Activated CD8-positive, alpha-beta memory T cell treated with anti-CD3 and anti-CD28 coated beads, Interleukin-2, amount 10 ng/mL, durations not matched to agents 7 days and 5 days (primary cell): ENCODE results near the gene FNDC7. TPM values are rescaled to one million over a fixed set of nuclear protein-coding genes. Genes with fewer than 3 reads are reported as not detected.
"Not testable (repeated sequence)": the region's sequence is repeated elsewhere in the genome, so short reads cannot be mapped to it uniquely, and the experiment has no call there.

Experiments
- ATAC-seq: fragments of 150-1000 bp; cut with Tn5 transposase; one replicate; pipeline ENCODE4 v1.10.0; 2021; ENCODE audit warnings: moderate library complexity
- CTCF ChIA-PET: fragments of 350-600 bp; sonication (Branson Sonifier 250); formaldehyde crosslinking; loops from one replicate; lab custom pipeline; 2021; ENCODE audit warnings: antibody characterized with exemption; lab: Charles Lee
- DNase-seq: peaks from one replicate; pipeline ENCODE4 v3.0.0-alpha.2; 2020
- H3K27ac Mint-ChIP-seq: one replicate; pipeline ENCODE4 v1.8.0; 2021; ENCODE audit warnings: mild to moderate bottlenecking, mixed read lengths
- H3K27me3 Mint-ChIP-seq: one replicate; pipeline ENCODE4 v1.8.0; 2021; ENCODE audit warnings: mixed read lengths
- H3K36me3 Mint-ChIP-seq: one replicate; pipeline ENCODE4 v1.8.0; 2021; ENCODE audit warnings: mild to moderate bottlenecking, mixed read lengths
- H3K4me1 Mint-ChIP-seq: one replicate; pipeline ENCODE4 v1.8.0; 2021; ENCODE audit warnings: mixed read lengths
- H3K4me3 Mint-ChIP-seq: one replicate; pipeline ENCODE4 v1.8.0; 2021; ENCODE audit warnings: mild to moderate bottlenecking, moderate library complexity, mixed read lengths
- H3K9me3 Mint-ChIP-seq: one replicate; pipeline ENCODE4 v1.8.0; 2022; ENCODE audit warnings: low read depth, mixed read lengths
- total RNA-seq, 2 experiments: library from RNA; stranded (reverse); gene quantifications; one replicate each; pipeline ENCODE4 v1.2.3, GENCODE V29; 2021

FNDC7 gene, protein sequence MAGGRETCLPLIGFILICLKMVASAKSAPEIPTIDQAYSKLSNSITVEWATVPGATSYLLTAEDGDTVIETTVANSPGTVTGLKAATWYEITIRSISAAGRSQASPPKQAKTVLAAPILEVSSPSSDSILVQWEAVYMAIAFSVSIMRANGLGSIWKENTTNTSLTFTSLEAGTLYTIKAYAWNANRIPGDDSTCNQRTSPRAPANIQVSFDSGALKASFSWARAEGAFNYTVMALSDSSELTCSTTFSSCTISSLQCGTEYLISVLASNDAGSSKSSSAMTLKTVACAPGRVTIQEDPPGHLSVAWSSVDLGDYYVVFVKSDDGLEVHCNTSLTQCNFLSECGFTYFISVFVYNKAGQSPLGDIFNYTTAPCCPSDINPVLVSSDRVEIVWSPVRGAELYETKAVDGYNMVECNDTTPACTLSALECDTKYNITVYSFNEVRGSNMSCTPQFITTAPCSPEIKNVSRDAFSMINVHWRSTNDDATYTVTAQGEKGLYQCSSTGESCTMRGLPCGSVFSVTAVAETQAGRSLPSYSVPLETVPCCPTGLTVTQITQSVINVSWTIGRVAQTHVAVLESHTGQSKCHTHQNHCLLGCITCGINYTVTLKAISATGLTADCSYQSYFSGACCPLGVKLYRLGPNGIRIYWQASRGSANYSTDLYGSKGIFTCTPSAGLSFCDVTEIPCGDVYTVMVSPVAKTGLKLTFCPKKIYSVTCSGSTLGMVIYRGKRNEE
- not detected for total RNA-seq

DNA sequence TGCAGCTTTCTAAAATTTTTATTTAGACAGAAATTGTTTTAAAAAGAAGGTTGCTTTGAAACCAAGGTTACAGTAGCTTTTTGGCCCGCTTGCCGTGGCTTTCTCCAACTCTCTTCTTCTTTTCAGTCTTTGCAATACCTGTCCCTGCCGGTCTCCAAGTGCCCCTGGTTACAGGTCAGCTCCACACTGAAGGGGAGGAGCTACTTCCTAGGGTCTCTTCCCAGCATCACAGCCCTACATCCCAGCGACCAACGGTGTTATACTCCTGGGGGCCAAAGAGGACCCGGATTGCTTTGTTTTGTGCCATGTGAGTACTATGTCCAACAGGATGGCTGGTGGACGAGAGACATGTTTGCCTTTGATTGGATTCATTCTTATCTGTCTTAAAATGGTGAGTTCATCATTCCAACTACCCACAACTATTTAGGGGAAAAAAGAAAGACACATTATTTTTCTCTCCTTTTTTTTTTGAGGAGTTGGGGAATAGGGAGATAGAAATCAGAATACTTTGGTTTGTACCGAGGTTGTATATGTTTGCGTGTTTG lies at the start of gene FNDC7:
Gene FNDC7 (plus strand): TSS at position 303 of the 545 bp plus-strand sequence. CDS start 26 bp downstream, at position 329.
- DNase-seq: no peak
- H3K36me3 Mint-ChIP-seq: no peaks in the 10 kb centered on the region
- CTCF ChIA-PET: no interaction called here
- peaks cover 17% of the 10 kb centered on the region for H3K4me1 Mint-ChIP-seq
- H3K4me3 Mint-ChIP-seq: no peak within 1 kb of the TSS
- peaks cover 13% of the 10 kb centered on the region for H3K27me3 Mint-ChIP-seq
- no peak within 1 kb of the TSS for H3K27ac Mint-ChIP-seq
- H3K9me3 Mint-ChIP-seq: no peaks in the 10 kb centered on the region
- ATAC-seq: no peak

GRCh38 chr1:108663074-108663473 lies 49.6 kb upstream of the FNDC7 start:
- H3K27me3 Mint-ChIP-seq: no peaks in the 10 kb centered on the region
- H3K27ac Mint-ChIP-seq: peak overlapping the region; percentile 35
- no peaks in the 10 kb centered on the region for H3K9me3 Mint-ChIP-seq
- peaks cover 12% of the 10 kb centered on the region for H3K36me3 Mint-ChIP-seq
- no peak for ATAC-seq
- peak overlapping the region; percentile 24 for H3K4me3 Mint-ChIP-seq
- no peak for DNase-seq
- peaks cover 31% of the 10 kb centered on the region for H3K4me1 Mint-ChIP-seq
- CTCF ChIA-PET: interaction anchor here (1.0 to 4.1 kb wide), 4 partner anchors 16 to 30 kb away, joined by 3 to 45 read pairs (median 30); partner anchors contain the start of gene PRPF38B

GRCh38 chr1:108664481-108664880 lies 48.2 kb upstream of the FNDC7 start:
- ATAC-seq (no peak), DNase-seq (no peak)
- CTCF ChIA-PET: interaction anchor here (4.1 kb wide), 1 partner anchor 18 kb away, joined by 35 read pairs; no protein-coding TSS in a partner anchor
- Mint-ChIP-seq H3K27me3 (no peaks in the 10 kb centered on the region), H3K9me3 (no peaks in the 10 kb centered on the region), H3K27ac (no peak overlapping the region), H3K36me3 (peaks cover 10% of the 10 kb centered on the region), H3K4me1 (peaks cover 30% of the 10 kb centered on the region), H3K4me3 (no peak overlapping the region)

DNA sequence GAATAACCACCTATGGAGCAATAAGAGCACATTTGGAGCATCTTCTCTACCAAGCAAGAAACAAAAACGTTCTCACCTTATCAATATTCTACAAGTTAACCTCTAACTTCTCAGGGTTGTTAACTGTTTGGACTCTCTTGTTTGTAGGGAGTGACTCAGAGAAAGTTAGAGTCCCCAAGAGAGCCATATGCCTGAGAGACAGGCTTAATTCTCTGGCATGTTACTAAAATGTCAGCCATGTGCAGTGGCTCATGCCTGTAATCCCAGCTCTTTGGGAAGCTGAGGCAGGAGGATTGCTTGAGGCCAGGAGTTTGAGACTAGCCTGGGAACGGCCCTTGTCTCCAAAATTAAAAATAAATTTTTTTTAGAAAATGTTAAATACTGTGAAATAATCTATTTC lies 47.6 kb upstream of the FNDC7 start:
- H3K9me3 Mint-ChIP-seq: no peaks in the 10 kb centered on the region
- H3K4me3 Mint-ChIP-seq: no peak overlapping the region
- peaks cover 7% of the 10 kb centered on the region for H3K36me3 Mint-ChIP-seq
- H3K27me3 Mint-ChIP-seq: no peaks in the 10 kb centered on the region
- CTCF ChIA-PET: no interaction called here
- H3K27ac Mint-ChIP-seq: no peak overlapping the region
- peaks cover 28% of the 10 kb centered on the region for H3K4me1 Mint-ChIP-seq
- DNase-seq (no peak), ATAC-seq (no peak)

DNA sequence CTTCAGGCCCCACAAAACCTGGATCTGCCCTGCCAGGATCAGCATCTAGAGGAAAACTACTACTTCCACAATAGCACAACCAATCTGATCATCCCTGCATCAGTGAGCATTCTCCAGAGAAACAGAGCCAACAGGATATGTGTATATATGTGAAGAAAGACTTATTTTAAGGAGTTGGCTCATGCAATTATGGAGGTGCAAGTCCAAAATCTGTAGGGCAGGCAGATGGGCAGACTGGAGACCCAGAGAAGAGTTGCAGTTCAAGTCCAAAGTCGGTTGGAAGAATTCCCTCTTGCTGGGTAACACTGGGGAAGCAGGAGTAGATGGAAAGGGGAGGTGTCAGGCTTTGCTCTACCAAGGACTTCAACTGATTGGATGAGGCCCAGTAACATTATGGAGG lies 46.9 kb upstream of the FNDC7 start:
- Mint-ChIP-seq H3K27me3 (no peaks in the 10 kb centered on the region), H3K27ac (no peak overlapping the region), H3K4me3 (no peak overlapping the region), H3K36me3 (peaks cover 5% of the 10 kb centered on the region), H3K9me3 (no peaks in the 10 kb centered on the region), H3K4me1 (peaks cover 24% of the 10 kb centered on the region)
- DNase-seq: no peak
- no peak for ATAC-seq
- CTCF ChIA-PET: no interaction called here

- H3K9me3 Mint-ChIP-seq, H3K4me3 Mint-ChIP-seq, DNase-seq, H3K27ac Mint-ChIP-seq, H3K36me3 Mint-ChIP-seq, ATAC-seq, H3K27me3 Mint-ChIP-seq, CTCF ChIA-PET: not testable (repeated sequence)
- peaks cover 25% of the 10 kb centered on the region for H3K4me1 Mint-ChIP-seq
Observed at GRCh38 chr1:108667422-108667821, 45.3 kb upstream of the FNDC7 start.

- Mint-ChIP-seq H3K27ac (no peak overlapping the region), H3K4me3 (no peak overlapping the region), H3K9me3 (no peaks in the 10 kb centered on the region), H3K36me3 (peaks cover 4% of the 10 kb centered on the region), H3K27me3 (peaks cover 8% of the 10 kb centered on the region), H3K4me1 (peaks cover 16% of the 10 kb centered on the region)
- DNase-seq (no peak), ATAC-seq (no peak)
- CTCF ChIA-PET: no interaction called here
Observed at GRCh38 chr1:108668777-108669176, 43.9 kb upstream of the FNDC7 start.

DNA sequence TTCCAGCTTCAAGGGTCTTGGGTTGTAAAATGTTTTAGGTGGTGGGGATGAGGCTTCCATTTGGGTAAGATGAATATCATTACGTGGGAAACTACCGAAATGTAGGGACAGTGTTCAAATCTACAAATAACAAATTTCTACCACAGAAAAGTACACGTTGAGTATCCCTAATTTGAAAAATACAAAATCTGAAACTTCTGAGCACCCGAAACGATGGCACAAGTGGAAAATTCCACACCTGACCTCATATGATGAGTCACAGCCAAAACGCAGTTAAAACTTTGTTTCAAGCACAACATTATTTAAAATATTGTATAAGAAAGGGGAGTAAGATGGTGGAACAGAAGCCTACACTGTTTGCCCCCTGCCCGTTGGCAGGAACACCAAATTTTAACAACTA lies 43.0 kb upstream of the FNDC7 start:
- H3K36me3 Mint-ChIP-seq: peaks cover 6% of the 10 kb centered on the region
- no peak for ATAC-seq
- H3K4me3 Mint-ChIP-seq: no peak overlapping the region
- H3K27me3 Mint-ChIP-seq: peaks cover 10% of the 10 kb centered on the region
- no peak overlapping the region for H3K27ac Mint-ChIP-seq
- DNase-seq: no peak
- H3K4me1 Mint-ChIP-seq: peaks cover 16% of the 10 kb centered on the region
- CTCF ChIA-PET: no interaction called here
- peaks cover 2% of the 10 kb centered on the region for H3K9me3 Mint-ChIP-seq

- Mint-ChIP-seq H3K27me3 (peaks cover 10% of the 10 kb centered on the region), H3K9me3 (peaks cover 2% of the 10 kb centered on the region), H3K36me3 (peaks cover 6% of the 10 kb centered on the region), H3K4me1 (peaks cover 16% of the 10 kb centered on the region), H3K4me3 (no peak overlapping the region), H3K27ac (no peak overlapping the region)
- CTCF ChIA-PET: no interaction called here
- no peak for ATAC-seq
- DNase-seq: no peak
Observed at GRCh38 chr1:108670131-108670773, 42.5 kb upstream of the FNDC7 start.

DNA sequence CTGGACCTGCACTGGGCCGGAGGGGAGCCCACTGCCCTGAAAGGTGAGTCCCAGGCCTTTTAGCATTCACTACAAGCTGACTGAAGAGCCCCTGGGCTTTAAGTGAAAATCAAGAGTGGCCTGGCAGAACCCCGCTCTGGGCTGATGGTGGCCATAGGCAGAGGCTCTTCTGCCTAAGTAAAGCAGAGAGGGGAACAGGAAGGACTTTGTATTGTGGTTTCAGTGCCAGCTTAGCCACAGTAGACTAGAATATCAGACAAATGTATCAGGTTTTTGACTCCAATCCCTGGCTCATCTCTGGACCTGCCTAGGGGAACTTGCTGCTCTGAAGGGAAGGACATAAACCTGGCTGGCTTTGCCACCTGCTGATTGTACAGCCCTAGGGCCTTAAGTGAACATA lies 41.6 kb upstream of the FNDC7 start:
- peaks cover 10% of the 10 kb centered on the region for H3K27me3 Mint-ChIP-seq
- H3K36me3 Mint-ChIP-seq: peaks cover 6% of the 10 kb centered on the region
- no peak for DNase-seq
- peaks cover 2% of the 10 kb centered on the region for H3K9me3 Mint-ChIP-seq
- H3K4me3 Mint-ChIP-seq: no peak overlapping the region
- ATAC-seq: peak; percentile 36
- CTCF ChIA-PET: interaction anchor here (1.7 kb wide), 1 partner anchor 10 kb away, joined by 6 read pairs; the partner anchor contains the start of gene HENMT1
- no peak overlapping the region for H3K27ac Mint-ChIP-seq
- peaks cover 16% of the 10 kb centered on the region for H3K4me1 Mint-ChIP-seq

DNA sequence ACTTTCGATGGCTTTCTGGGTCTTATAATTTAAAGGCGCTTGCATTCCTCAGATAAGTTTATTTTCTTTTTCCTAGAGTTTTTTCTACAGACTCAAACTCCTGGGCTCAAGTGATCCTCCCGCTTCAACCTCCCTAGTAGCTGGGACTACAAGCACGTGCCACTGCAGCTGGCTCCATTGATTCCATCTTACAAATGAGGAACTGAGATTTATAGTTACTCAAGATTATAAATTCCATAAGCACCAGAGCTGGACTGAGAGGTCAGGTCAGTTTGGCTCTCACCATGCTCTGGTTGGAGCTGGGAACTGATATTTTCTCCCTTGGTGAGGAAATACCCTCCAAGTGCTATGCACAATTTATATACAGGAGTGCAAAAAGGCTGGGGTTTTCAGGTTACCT lies 34.0 kb upstream of the FNDC7 start:
- Mint-ChIP-seq H3K9me3 (peaks cover 2% of the 10 kb centered on the region), H3K27ac (no peak overlapping the region), H3K4me3 (no peak overlapping the region), H3K27me3 (peaks cover 9% of the 10 kb centered on the region), H3K4me1 (peaks cover 10% of the 10 kb centered on the region), H3K36me3 (peaks cover 2% of the 10 kb centered on the region)
- DNase-seq: no peak
- CTCF ChIA-PET: interaction anchor here (0.6 to 1.6 kb wide), 2 partner anchors 33 to 223 kb away, joined by 3 read pairs; no protein-coding TSS in a partner anchor
- ATAC-seq: no peak

- peak; percentile 30 for ATAC-seq
- Mint-ChIP-seq H3K4me3 (peak overlapping the region; percentile 42), H3K9me3 (no peaks in the 10 kb centered on the region), H3K27me3 (peaks cover 7% of the 10 kb centered on the region), H3K4me1 (peaks cover 10% of the 10 kb centered on the region), H3K27ac (peak overlapping the region; percentile 69), H3K36me3 (no peaks in the 10 kb centered on the region)
- CTCF ChIA-PET: interaction anchor here (2.2 kb wide), 1 partner anchor 13 kb away, joined by 7 read pairs; the partner anchor contains the start of gene PRPF38B
- no peak for DNase-seq
Observed at GRCh38 chr1:108679586-108680213, 33.0 kb upstream of the FNDC7 start.
